Psoas muscle (tissue), 8 donors: ENCODE data around the gene SLC52A3. TPM values are rescaled to one million over a fixed set of nuclear protein-coding genes. Genes with fewer than 3 reads are reported as not detected.

Experiments
- ATAC-seq, 4 donors: fragments of 200-7000 bp; cut with Tn5 transposase; one replicate each; pipeline ENCODE4 v1.9.1; 2020; ENCODE audit warnings: moderate library complexity in 3 of 4, mild to moderate bottlenecking in 2 of 4
- DNase-seq, 2 donors: peaks; one replicate each; pipeline ENCODE4 v3.0.0-alpha.2; 2020
- H3K27ac ChIP-seq: fragments of 200-600 bp; one replicate; pipeline ENCODE4 v1.8.0; 2022
- H3K27me3 ChIP-seq, 3 donors: fragments of 200-600 bp in 1 of 3; one replicate each; pipeline versions ENCODE4 v1.6.1 to v1.8.0; 2013 to 2022; ENCODE audit warnings: low read length in 2 of 3, mild to moderate bottlenecking in 2 of 3, moderate library complexity in 1 of 3; ENCODE audit not compliant: insufficient read depth in 3 of 3
- H3K36me3 ChIP-seq, 2 donors: fragments of 200-600 bp in 1 of 2; one replicate each; pipeline versions ENCODE4 v1.6.1 to v1.8.0; 2013 to 2022; ENCODE audit warnings: low read depth in 1 of 2, mild to moderate bottlenecking in 1 of 2, moderate library complexity in 1 of 2; ENCODE audit not compliant: insufficient read depth in 1 of 2
- H3K4me1 ChIP-seq: fragments of 200-600 bp; one replicate; pipeline ENCODE4 v1.8.0; 2022
- H3K4me3 ChIP-seq: fragments of 200-600 bp; one replicate; pipeline ENCODE4 v1.8.0; 2022; ENCODE audit warnings: mild to moderate bottlenecking
- H3K9me3 ChIP-seq: fragments of 200-600 bp; one replicate; pipeline ENCODE4 v1.8.0; 2022
- CTCF ChIP-seq: fragments of 200-600 bp; IDR thresholded peaks from one replicate; pipeline ENCODE4 v1.8.0; 2022; ENCODE audit warnings: antibody characterized with exemption
- WGBS, 3 donors: extraction: QIAGEN DNeasy Blood & Tissue Kit; methylation state at CpG; one replicate each; pipeline versions ENCODE4 v1.1.6 to v1.1.7; 2013; 5-methylcytosine and 5-hydroxymethylcytosine counted together
- intact Hi-C, 2 donors: fragments of 100-400 bp; cut with DNase I; formaldehyde crosslinking; loops; one replicate each; pipeline versions ENCODE4 v1.11.0 to v1.14.2; 2022
- polyA plus RNA-seq, 3 donors: library from polyadenylated mRNA; stranded (reverse); fragments of 200-250 nt; gene quantifications; one replicate each; pipeline ENCODE4 v1.2.3, GENCODE V29; 2013
- total RNA-seq, 4 donors: library from RNA; stranded (reverse); fragmentation: NEBNext Ultra II Directional in 2 of 4; extraction: Animal tissue kit (Norgen Biotek cat#: 25700) in 2 of 4; gene quantifications; one replicate each; pipeline versions ENCODE4 v1.2.1 to v1.2.4, GENCODE V29; 2021 to 2023
- donor health status: healthy with polysubstance abuse.
- donor health status: DM: no; HTN: no; CAD: no; lungs with moderate emphysema.
- donor health status: Bipolar disorder and iron deficiency.
- donor health status: healthy.
- donor health status: DM: yes; HTN: yes; CAD: no.
- donor health status: DM: no; HTN: no; CAD: no.
- donor health status: DM: no; HTN: no; CAD: no.
- donor health status: DM: yes; HTN: yes; CAD: no.

The SLC52A3 gene
- total and polyA plus RNA-seq, 7 donors: 0.32 to 1.1 (median 0.62) TPM

DNA sequence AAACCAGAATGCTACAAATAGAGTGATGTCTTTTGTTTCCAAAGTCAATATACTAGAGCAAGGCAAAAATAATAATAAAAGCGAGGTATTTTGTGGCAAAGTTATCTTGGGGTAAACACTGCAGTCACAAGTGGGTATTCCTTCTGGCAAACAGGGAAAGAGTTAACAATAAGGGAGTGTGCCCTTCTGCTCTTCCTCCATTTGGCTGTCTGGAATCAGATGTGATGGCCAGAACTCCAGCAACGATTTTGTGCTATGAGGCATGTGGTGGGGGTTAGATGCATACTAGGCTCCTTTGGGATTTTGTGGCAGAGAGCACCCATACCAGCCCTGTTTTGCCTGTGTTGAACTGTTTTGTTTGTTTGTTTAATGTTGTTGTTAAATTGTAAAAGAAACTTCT is 2.4 kb upstream of the SLC52A3 start:
- WGBS, 3 donors: 83 to 95% (median 84%) methylated on average over 2 of the region's 2 CpGs

DNA sequence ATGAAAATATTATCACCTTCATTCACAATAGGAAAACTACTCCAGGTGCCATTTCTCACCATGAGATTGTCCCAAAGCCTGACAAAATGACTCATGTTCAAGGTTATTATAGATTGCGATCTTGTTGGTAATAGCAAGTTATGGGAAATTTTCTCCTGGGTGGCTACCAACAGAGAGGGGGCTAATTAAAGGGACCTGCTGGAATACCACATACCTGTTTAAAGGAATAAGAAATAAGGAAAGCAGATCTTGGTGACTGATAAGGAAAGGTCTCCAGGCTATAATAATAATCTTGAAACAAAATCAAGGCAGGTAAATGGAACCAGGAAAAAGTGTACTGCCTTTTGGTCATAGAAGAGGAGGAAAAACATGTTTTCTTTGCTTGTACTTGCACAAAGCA is 1.4 kb downstream of the SLC52A3 start:
- no peak for TF ChIP-seq CTCF
- no peak overlapping the region for H3K4me3 ChIP-seq
- intact Hi-C loops: no loop called here
- peaks cover 0 to 5% (median 0%) of the 10 kb centered on the region in 3 donors for H3K27me3 ChIP-seq
- no peaks in the 10 kb centered on the region for H3K36me3 ChIP-seq
- DNase-seq (no peak), ATAC-seq (no peak)
- no peaks in the 10 kb centered on the region for H3K9me3 ChIP-seq
- 36 to 74% (median 57%) methylated on average over 1 of the region's 1 CpG for WGBS, 3 donors
- no peaks in the 10 kb centered on the region for H3K4me1 ChIP-seq
- H3K27ac ChIP-seq: no peak overlapping the region

More for the DNA sequence above, 2.4 kb upstream of the SLC52A3 start:
- ATAC-seq (no peak), DNase-seq (no peak)
- H3K27me3 ChIP-seq: peaks cover 0 to 3% (median 0%) of the 10 kb centered on the region in 3 donors
- no peaks in the 10 kb centered on the region for H3K36me3 ChIP-seq
- H3K27ac ChIP-seq: no peak overlapping the region
- TF ChIP-seq CTCF: no peak
- no peak overlapping the region for H3K4me3 ChIP-seq
- no peaks in the 10 kb centered on the region for H3K4me1 ChIP-seq
- H3K9me3 ChIP-seq: no peaks in the 10 kb centered on the region
- intact Hi-C loops: no loop called here

GRCh38 chr20:764255-764654 is 4.0 kb downstream of the SLC52A3 start:
- TF ChIP-seq CTCF: no peak
- 72 to 77% (median 72%) methylated on average over 3 of the region's 3 CpGs for WGBS, 3 donors
- Histone ChIP-seq H3K4me1 (no peaks in the 10 kb centered on the region), H3K27ac (no peak overlapping the region), H3K36me3 (no peaks in the 10 kb centered on the region), H3K4me3 (no peak overlapping the region), H3K9me3 (no peaks in the 10 kb centered on the region), H3K27me3 (peaks cover 0 to 22% (median 0%) of the 10 kb centered on the region in 3 donors)
- ATAC-seq: no peak
- intact Hi-C loops: no loop called here
- DNase-seq: no peak

- intact Hi-C loops: no loop called here
- H3K4me3 ChIP-seq: no peak overlapping the region
- H3K27ac ChIP-seq: no peak overlapping the region
- peaks cover 0 to 29% (median 0%) of the 10 kb centered on the region in 3 donors for H3K27me3 ChIP-seq
- H3K36me3 ChIP-seq: no peaks in the 10 kb centered on the region
- H3K9me3 ChIP-seq: no peaks in the 10 kb centered on the region
- H3K4me1 ChIP-seq: no peaks in the 10 kb centered on the region
- 79 to 85% (median 84%) methylated on average over 22 to 24 of the region's 24 CpGs for WGBS, 3 donors
- no peak for TF ChIP-seq CTCF
- DNase-seq (no peak), ATAC-seq (no peak)
Observed at GRCh38 chr20:761418-762381, 6.6 kb downstream of the SLC52A3 start.
